HEK293T (cell line): Measurements from ENCODE around the gene NINJ2.

Experiments
- ELF4 ChIP-seq: fragments of 450-650 bp; IDR thresholded peaks from 2 replicates; pipeline ENCODE4 v1.6.1; 2017; ENCODE audit warnings: antibody characterized with exemption
- FOXK2 ChIP-seq: fragments of 450-650 bp; IDR thresholded peaks from 2 replicates; pipeline ENCODE4 v1.6.1; 2016; ENCODE audit warnings: mild to moderate bottlenecking
- FOXM1 ChIP-seq: fragments of 450-650 bp; IDR thresholded peaks from 2 replicates; pipeline ENCODE4 v1.6.1; 2017; ENCODE audit warnings: mild to moderate bottlenecking, borderline replicate concordance
- HDGF ChIP-seq: fragments of 450-650 bp; IDR thresholded peaks from 2 replicates; pipeline ENCODE4 v1.6.1; 2017; ENCODE audit warnings: antibody characterized with exemption, borderline replicate concordance
- PKNOX1 ChIP-seq: fragments of 450-650 bp; IDR thresholded peaks from 2 replicates; pipeline ENCODE4 v1.6.1; 2016
- ZNF384 ChIP-seq: fragments of 450-650 bp; IDR thresholded peaks from 2 replicates; pipeline ENCODE4 v1.6.1; 2016

GRCh38 chr12:617304-617915 is 45.8 kb downstream of the NINJ2 start:
- TF ChIP-seq ELF4 (no peak), FOXM1 (no peak), HDGF (no peak), PKNOX1 (no peak), FOXK2 (no peak), ZNF384 (no peak)
